Esophagus (tissue), 2 donors: ENCODE data around the gene JPT1. TPM values are rescaled to one million over a fixed set of nuclear protein-coding genes. Genes with fewer than 3 reads are reported as not detected.

ENCODE experiments used
- H3K27ac ChIP-seq, 2 donors: one replicate each; pipeline ENCODE4 v1.5.1; 2013; ENCODE audit warnings: low read depth in 2 of 2, mild to moderate bottlenecking in 2 of 2, inconsistent platforms in 1 of 2, low read length in 1 of 2, moderate library complexity in 1 of 2
- H3K27me3 ChIP-seq, 2 donors: one replicate each; pipeline ENCODE4 v1.6.1; 2013; ENCODE audit warnings: low read length in 2 of 2, control low read depth in 1 of 2, mild to moderate bottlenecking in 1 of 2; ENCODE audit not compliant: insufficient read depth in 2 of 2, control insufficient read depth in 1 of 2
- H3K36me3 ChIP-seq, 2 donors: one replicate each; pipeline ENCODE4 v1.6.1; 2013; ENCODE audit warnings: low read length in 1 of 2; ENCODE audit not compliant: control insufficient read depth in 2 of 2, insufficient read depth in 2 of 2
- H3K4me1 ChIP-seq, 2 donors: one replicate each; pipeline ENCODE4 v1.6.1; 2013; ENCODE audit warnings: low read length in 1 of 2; ENCODE audit not compliant: control insufficient read depth in 2 of 2, insufficient read depth in 2 of 2
- H3K4me3 ChIP-seq, 2 donors: one replicate each; pipeline ENCODE4 v1.5.1; 2013; ENCODE audit warnings: low read length in 2 of 2, mild to moderate bottlenecking in 2 of 2, low read depth in 1 of 2, moderate library complexity in 1 of 2
- H3K9me3 ChIP-seq, 2 donors: one replicate each; pipeline ENCODE4 v1.6.1; 2013; ENCODE audit warnings: mild to moderate bottlenecking in 2 of 2, low read depth in 1 of 2, low read length in 1 of 2, moderate library complexity in 1 of 2; ENCODE audit not compliant: control insufficient read depth in 2 of 2, insufficient read depth in 1 of 2
- WGBS, 2 donors: extraction: QIAGEN DNeasy Blood & Tissue Kit; methylation state at CpG; one replicate each; pipeline ENCODE4 v1.1.7; 2013; 5-methylcytosine and 5-hydroxymethylcytosine counted together
- polyA plus RNA-seq, 2 donors: library from polyadenylated mRNA; stranded (reverse); fragments of 200-250 nt; gene quantifications; one replicate each; pipeline ENCODE4 v1.2.3, GENCODE V29; 2013
- donor health status: healthy with polysubstance abuse.
- donor health status: Bipolar disorder and iron deficiency.

The JPT1 gene, protein sequence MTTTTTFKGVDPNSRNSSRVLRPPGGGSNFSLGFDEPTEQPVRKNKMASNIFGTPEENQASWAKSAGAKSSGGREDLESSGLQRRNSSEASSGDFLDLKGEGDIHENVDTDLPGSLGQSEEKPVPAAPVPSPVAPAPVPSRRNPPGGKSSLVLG
- polyA plus RNA-seq = 100 to 1,000 TPM; 292 to 300 TPM

GRCh38 chr17:75154195-75155106 is at the start of gene JPT1:
JPT1 (minus strand) TSS chr17:75154512; CDS start chr17:75154397, 115 bp downstream.
- WGBS, 2 donors = 2% methylated on average over 45 to 67 of the region's 67 CpGs
- Histone ChIP-seq H3K9me3 (no peaks in the 10 kb centered on the region), H3K36me3 (no peaks in the 10 kb centered on the region), H3K4me3 (peak within 1 kb of the TSS; percentile 79 to 95), H3K27me3 (no peaks in the 10 kb centered on the region), H3K4me1 (no peaks in the 10 kb centered on the region), H3K27ac (peak within 1 kb of the TSS; percentile 75 to 85)

DNA sequence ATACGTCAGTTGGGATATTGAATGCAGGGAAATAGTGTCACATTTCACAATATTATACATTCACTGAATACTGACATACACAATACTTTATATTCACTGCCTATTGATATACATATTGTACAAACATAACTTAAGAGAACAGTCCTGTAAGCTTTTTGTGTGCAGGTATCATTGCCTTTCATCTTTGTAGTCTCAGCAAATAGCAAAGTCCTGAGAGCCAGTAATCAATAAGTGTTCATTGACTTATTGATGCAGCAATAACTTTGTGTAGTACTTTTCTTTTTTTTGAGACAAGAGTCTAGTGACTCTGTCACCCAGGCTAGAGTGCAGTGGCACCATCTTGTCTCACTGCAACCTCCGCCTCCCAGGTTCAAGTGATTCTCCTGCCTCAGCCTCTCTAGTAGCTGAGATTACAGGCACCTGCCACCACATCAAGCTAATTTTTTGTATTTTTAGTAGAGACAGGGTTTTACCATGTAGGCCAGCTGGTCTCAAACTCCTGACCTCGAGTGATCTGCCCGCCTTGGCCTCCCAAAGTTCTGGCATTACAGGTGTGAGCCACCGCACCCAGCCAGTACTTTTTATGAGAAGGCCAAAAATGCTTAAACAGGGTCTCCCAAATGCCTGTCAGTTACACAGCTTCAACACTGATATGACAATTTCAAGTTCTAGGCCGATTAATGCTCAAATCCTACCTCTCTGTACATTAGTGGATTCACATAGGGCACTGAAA is 45.7 kb upstream of the JPT1 start:
- 90 to 94% methylated on average over 6 of the region's 6 CpGs for WGBS, 2 donors
- no peak overlapping the region for H3K4me3 ChIP-seq
- H3K9me3 ChIP-seq = no peaks in the 10 kb centered on the region
- no peaks in the 10 kb centered on the region for H3K36me3 ChIP-seq
- no peak overlapping the region for H3K27ac ChIP-seq
- H3K27me3 ChIP-seq = no peaks in the 10 kb centered on the region
- no peaks in the 10 kb centered on the region for H3K4me1 ChIP-seq

DNA sequence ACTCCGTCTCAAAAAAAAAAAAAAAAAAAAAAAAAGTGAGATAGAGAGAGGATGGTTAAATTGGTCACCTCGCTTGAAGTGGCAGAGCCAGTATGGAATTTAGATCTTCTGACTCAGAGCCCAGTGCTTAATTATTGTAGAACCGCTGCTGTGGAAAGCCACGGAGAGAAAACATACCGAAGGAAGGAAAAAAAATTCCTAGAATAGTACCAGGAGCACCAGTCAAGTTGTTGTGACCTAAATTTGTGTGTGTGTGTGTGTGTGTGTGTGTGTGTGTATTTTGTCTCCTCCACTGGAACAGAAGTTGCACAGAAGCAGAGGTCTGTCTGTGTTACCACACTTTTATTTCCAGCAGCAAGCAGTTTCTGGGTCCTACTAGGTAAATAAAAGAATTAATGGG is 40.6 kb upstream of the JPT1 start:
- Histone ChIP-seq H3K4me1 (no peaks in the 10 kb centered on the region), H3K4me3 (no peak overlapping the region), H3K27ac (no peak overlapping the region), H3K36me3 (no peaks in the 10 kb centered on the region), H3K27me3 (no peaks in the 10 kb centered on the region), H3K9me3 (no peaks in the 10 kb centered on the region)
- WGBS, 2 donors = 79 to 95% methylated on average over 3 to 4 of the region's 5 CpGs

DNA sequence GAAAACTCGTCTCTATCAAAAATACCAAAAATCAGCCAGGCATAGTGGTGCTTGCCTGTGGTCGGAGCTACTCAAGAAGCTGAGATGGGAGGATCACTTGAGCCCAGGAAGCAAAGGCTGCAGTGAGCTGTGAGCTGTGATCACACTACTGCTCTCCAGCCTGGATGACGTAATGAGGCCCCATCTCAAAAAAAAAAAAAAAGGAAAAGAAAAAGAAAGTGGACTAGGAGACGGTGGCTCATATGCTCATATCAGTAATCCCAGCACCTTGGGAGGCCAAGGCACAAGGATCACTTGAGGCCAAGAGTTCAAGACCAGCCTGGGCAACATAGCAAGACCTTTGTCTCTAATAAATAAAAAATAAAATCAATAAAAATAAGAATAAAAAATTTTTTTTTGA is 37.3 kb upstream of the JPT1 start:
- no peak overlapping the region for H3K27ac ChIP-seq
- 82% methylated on average over 4 of the region's 4 CpGs for WGBS, 2 donors
- H3K4me1 ChIP-seq = no peaks in the 10 kb centered on the region
- H3K36me3 ChIP-seq = no peaks in the 10 kb centered on the region
- no peak overlapping the region for H3K4me3 ChIP-seq
- H3K27me3 ChIP-seq = no peaks in the 10 kb centered on the region
- H3K9me3 ChIP-seq = no peaks in the 10 kb centered on the region

DNA sequence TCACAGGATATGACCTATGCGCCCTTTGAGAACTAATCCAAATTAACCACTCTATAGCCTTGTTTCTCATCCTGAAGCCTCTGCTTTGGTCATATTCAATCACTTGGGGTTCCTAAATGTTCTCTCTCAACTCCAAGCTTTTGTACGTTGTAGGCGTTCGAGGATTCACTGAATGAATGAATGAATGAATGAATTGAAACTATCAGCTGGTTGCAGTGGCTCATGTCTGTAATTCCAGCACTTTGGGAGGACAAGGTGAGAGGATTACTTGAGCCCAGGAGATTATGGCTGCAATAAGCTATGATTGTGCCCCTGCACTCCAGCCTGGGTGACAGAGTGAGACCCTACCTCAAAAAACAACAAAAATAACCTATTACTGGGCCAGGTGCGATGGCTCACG is 34.3 kb upstream of the JPT1 start:
- Histone ChIP-seq H3K36me3 (no peaks in the 10 kb centered on the region), H3K9me3 (no peaks in the 10 kb centered on the region), H3K27ac (no peak overlapping the region), H3K27me3 (no peaks in the 10 kb centered on the region), H3K4me3 (no peak overlapping the region), H3K4me1 (no peaks in the 10 kb centered on the region)
- WGBS, 2 donors = 91 to 94% methylated on average over 6 of the region's 6 CpGs

DNA sequence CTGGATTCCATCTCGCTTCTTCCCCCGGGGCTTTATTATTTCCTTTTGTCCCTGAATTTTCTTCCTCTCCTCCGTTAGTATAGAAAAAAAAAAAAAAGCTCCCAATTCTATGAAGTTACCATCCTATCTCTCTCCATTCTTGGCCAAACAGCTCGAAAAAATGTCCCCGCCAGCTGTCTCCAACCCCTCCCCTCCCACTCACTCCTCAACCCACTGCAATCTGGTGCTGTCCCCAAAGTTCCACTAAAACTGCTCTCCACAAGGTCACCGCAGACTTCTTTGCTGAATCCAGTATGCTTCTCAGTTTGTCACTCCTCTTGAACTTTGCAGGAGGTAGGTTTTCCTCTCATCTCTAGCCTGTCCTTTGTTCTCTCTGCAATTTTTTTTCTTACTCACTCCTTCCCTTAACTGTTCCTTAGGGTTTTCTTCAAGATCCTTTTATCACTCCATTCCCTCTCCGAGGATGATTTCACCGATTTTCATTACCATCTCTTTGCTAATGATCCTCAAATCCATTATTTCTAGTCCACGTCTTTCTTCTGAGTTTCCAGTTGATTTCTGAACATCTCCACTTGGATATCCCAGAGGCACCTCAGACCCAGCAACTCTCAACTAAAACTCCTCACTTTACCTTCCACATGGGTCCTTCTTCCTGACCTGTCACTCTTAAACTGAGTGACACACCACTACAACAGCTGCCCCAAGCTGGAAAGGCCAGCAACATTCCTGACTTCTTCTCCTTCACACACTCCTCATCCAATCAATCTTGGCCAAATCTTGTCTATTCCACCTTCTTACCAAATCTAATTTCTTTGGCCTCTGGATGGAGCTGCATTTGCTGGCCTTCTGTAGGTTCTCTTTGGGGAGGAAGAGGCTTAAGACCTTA is 29.9 kb upstream of the JPT1 start:
- H3K27me3 ChIP-seq = no peaks in the 10 kb centered on the region
- H3K4me1 ChIP-seq = no peaks in the 10 kb centered on the region
- H3K36me3 ChIP-seq = peaks cover 0 to 2% of the 10 kb centered on the region in 2 donors
- 94 to 96% methylated on average over 9 of the region's 9 CpGs for WGBS, 2 donors
- no peaks in the 10 kb centered on the region for H3K9me3 ChIP-seq
- H3K27ac ChIP-seq = no peak overlapping the region
- no peak overlapping the region for H3K4me3 ChIP-seq

DNA sequence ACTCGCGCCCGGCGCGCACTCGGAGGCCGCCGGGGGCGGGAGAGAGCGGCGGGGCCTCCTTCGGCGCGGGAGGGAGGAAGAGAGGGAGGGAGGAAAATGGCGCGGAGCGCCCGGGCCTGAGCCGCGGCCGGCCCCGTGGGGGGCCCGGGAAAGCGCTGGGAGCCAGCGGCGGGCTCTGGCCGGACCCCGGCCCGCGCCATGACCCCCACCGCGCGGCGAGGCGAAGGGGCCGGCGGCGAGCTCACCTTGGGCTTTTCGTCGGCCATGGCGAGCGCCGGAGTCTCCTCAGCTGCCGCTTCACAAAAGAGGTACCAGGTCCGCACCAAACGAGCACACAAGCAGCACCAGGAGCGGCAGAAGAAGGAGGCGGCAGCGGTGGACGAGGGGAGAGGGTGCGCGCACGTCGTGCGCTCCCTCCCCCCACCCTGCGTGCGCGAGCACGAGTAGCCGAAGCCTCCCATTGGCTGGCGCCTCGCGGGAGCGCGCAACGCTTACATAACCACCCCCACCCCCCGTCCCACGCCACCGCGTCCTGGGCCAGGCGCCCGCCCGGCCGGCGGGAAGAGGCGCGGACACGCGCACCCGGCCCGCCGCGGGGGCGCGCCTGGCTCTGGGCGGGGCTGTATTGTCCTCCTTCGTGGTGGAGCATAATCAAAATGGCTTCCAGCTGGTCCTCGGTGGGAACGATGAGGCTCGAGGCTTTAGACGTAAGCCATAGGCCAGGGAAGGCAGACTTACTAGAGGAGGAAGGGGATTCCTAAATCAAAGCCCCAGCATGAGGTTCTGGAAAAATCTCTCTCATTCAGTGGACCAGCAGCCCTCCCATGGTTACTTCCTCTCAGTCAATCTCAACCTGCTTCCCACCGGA is 28.5 kb upstream of the JPT1 start, which contains the start of gene SUMO2:
TSS of gene SUMO2 (minus strand) at position 391 of the 868 bp plus-strand sequence. CDS start at position 266, 125 bp downstream.
- H3K27ac ChIP-seq = peak within 1 kb of the TSS; percentile 94 to 99
- H3K9me3 ChIP-seq = no peaks in the 10 kb centered on the region
- peak within 1 kb of the TSS; percentile 93 to 97 for H3K4me3 ChIP-seq
- H3K36me3 ChIP-seq = peaks cover 0 to 5% of the 10 kb centered on the region in 2 donors
- WGBS, 2 donors = 1% methylated on average over 78 to 92 of the region's 92 CpGs
- H3K4me1 ChIP-seq = no peaks in the 10 kb centered on the region
- no peaks in the 10 kb centered on the region for H3K27me3 ChIP-seq

DNA sequence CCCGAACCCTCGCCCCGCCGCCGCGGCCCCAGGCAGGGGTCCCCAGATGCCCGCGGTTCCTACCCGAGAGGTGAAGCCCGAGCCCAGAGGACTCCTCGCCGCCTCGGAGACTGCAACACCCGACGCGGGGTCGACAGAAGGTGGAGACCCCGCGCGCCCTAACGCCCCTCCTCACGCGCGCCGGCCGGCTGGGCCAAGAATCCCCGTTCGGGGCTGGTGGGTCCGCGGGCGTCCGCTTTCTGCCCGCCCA is 27.9 kb upstream of the JPT1 start:
- peaks cover 0 to 10% of the 10 kb centered on the region in 2 donors for H3K36me3 ChIP-seq
- H3K4me3 ChIP-seq = peak overlapping the region; percentile 93 to 97
- WGBS, 2 donors = 0% methylated on average over 33 of the region's 33 CpGs
- H3K27me3 ChIP-seq = no peaks in the 10 kb centered on the region
- no peaks in the 10 kb centered on the region for H3K9me3 ChIP-seq
- H3K4me1 ChIP-seq = no peaks in the 10 kb centered on the region
- peak overlapping the region; percentile 94 to 99 for H3K27ac ChIP-seq
